Measurements from ENCODE around the gene SCAMP3.
"Not testable (repeated sequence)": the region's sequence is repeated elsewhere in the genome, so short reads cannot be mapped to it uniquely, and the experiment has no call there.

Gene SCAMP3

GRCh38 chr1:155226188-155226909 lies 35.8 kb downstream of the SCAMP3 start:
- DNase-seq (peak; percentile 73 to 80 (median 76)), ATAC-seq (replicated peaks) (peak; percentile 53)
- Mint-ChIP-seq H3K4me3 (peak overlapping the region; percentile 88 to 92), H3K27me3 (no peaks in the 10 kb centered on the region), H3K36me3 (ENCODE audit: insufficient read depth) (peaks cover 12% of the 10 kb centered on the region), H3K4me1 (ENCODE audit: low read depth in 2 of 2) (peaks cover 12 to 15% of the 10 kb centered on the region in 2 donors), H3K27ac (peak overlapping the region; percentile 91 to 93), H3K9me3 (no peaks in the 10 kb centered on the region)

- H3K27me3 Mint-ChIP-seq; DNase-seq; ATAC-seq (replicated peaks); H3K4me3 Mint-ChIP-seq; H3K9me3 Mint-ChIP-seq: not testable (repeated sequence)
- Mint-ChIP-seq H3K4me1 (ENCODE audit: low read depth in 2 of 2) (peaks cover 12 to 15% of the 10 kb centered on the region in 2 donors), H3K36me3 (ENCODE audit: insufficient read depth) (peaks cover 12% of the 10 kb centered on the region), H3K27ac (peak overlapping the region in 1 of 2 donors; percentile 93)
Observed at GRCh38 chr1:155225404-155225759, 36.8 kb downstream of the SCAMP3 start.

- Mint-ChIP-seq H3K27ac (no peak overlapping the region), H3K4me1 (ENCODE audit: low read depth in 2 of 2) (peaks cover 27 to 30% of the 10 kb centered on the region in 2 donors), H3K36me3 (ENCODE audit: insufficient read depth) (peaks cover 12% of the 10 kb centered on the region), H3K27me3 (no peaks in the 10 kb centered on the region), H3K9me3 (no peaks in the 10 kb centered on the region), H3K4me3 (no peak overlapping the region)
- no peak for ATAC-seq (replicated peaks)
- no peak for DNase-seq
Observed at GRCh38 chr1:155223047-155223446, 39.1 kb downstream of the SCAMP3 start.

GRCh38 chr1:155220211-155220965 lies 41.8 kb downstream of the SCAMP3 start:
- Mint-ChIP-seq H3K27ac (peak overlapping the region; percentile 69 to 82), H3K4me1 (ENCODE audit: low read depth in 2 of 2) (peaks cover 15% of the 10 kb centered on the region in 2 donors)
- ATAC-seq (replicated peaks), result peak; percentile 12
- not testable (repeated sequence) for DNase-seq; H3K9me3 Mint-ChIP-seq; H3K36me3 Mint-ChIP-seq (ENCODE audit: insufficient read depth); H3K27me3 Mint-ChIP-seq; H3K4me3 Mint-ChIP-seq

- Mint-ChIP-seq H3K4me1 (ENCODE audit: low read depth in 2 of 2) (peaks cover 15 to 20% of the 10 kb centered on the region in 2 donors), H3K9me3 (no peaks in the 10 kb centered on the region), H3K27me3 (no peaks in the 10 kb centered on the region), H3K27ac (peak overlapping the region; percentile 69 to 82), H3K36me3 (ENCODE audit: insufficient read depth) (no peaks in the 10 kb centered on the region), H3K4me3 (peak overlapping the region; percentile 29 to 35)
- no peak for DNase-seq
- ATAC-seq (replicated peaks), result peak; percentile 85
Observed at GRCh38 chr1:155219592-155220031, 42.5 kb downstream of the SCAMP3 start.

- Mint-ChIP-seq H3K27me3 (no peaks in the 10 kb centered on the region), H3K27ac (peak overlapping the region; percentile 69 to 82), H3K36me3 (ENCODE audit: insufficient read depth) (no peaks in the 10 kb centered on the region), H3K9me3 (no peaks in the 10 kb centered on the region), H3K4me1 (ENCODE audit: low read depth in 2 of 2) (peaks cover 15 to 20% of the 10 kb centered on the region in 2 donors), H3K4me3 (peak overlapping the region; percentile 29 to 35)
- DNase-seq, result no peak
- ATAC-seq (replicated peaks), result no peak
Observed at GRCh38 chr1:155218854-155219591, 43.1 kb downstream of the SCAMP3 start.

- not testable (repeated sequence) for H3K27me3 Mint-ChIP-seq; H3K9me3 Mint-ChIP-seq; H3K36me3 Mint-ChIP-seq (ENCODE audit: insufficient read depth); H3K4me3 Mint-ChIP-seq; DNase-seq
- peaks cover 16 to 20% of the 10 kb centered on the region in 2 donors for H3K4me1 Mint-ChIP-seq (ENCODE audit: low read depth in 2 of 2)
- H3K27ac Mint-ChIP-seq, result peak overlapping the region in 1 of 2 donors; percentile 65
- ATAC-seq (replicated peaks), result peak; percentile 54
Observed at GRCh38 chr1:155214702-155215101, 47.5 kb downstream of the SCAMP3 start.

- ATAC-seq (replicated peaks); H3K9me3 Mint-ChIP-seq; H3K4me3 Mint-ChIP-seq; DNase-seq; H3K27me3 Mint-ChIP-seq; H3K27ac Mint-ChIP-seq: not testable (repeated sequence)
- Mint-ChIP-seq H3K36me3 (ENCODE audit: insufficient read depth) (peaks cover 28% of the 10 kb centered on the region), H3K4me1 (ENCODE audit: low read depth in 2 of 2) (peaks cover 22 to 26% of the 10 kb centered on the region in 2 donors)
Observed at GRCh38 chr1:155212051-155212440, 50.1 kb downstream of the SCAMP3 start.

GRCh38 chr1:155211381-155212050 lies 50.6 kb downstream of the SCAMP3 start:
- H3K27ac Mint-ChIP-seq; H3K9me3 Mint-ChIP-seq; ATAC-seq (replicated peaks); H3K27me3 Mint-ChIP-seq; H3K4me3 Mint-ChIP-seq; DNase-seq: not testable (repeated sequence)
- peaks cover 30% of the 10 kb centered on the region for H3K36me3 Mint-ChIP-seq (ENCODE audit: insufficient read depth)
- peaks cover 26 to 29% of the 10 kb centered on the region in 2 donors for H3K4me1 Mint-ChIP-seq (ENCODE audit: low read depth in 2 of 2)

GRCh38 chr1:155210314-155211104 lies 51.7 kb downstream of the SCAMP3 start:
- ATAC-seq (replicated peaks) (no peak), DNase-seq (no peak)
- Mint-ChIP-seq H3K9me3 (no peaks in the 10 kb centered on the region), H3K36me3 (ENCODE audit: insufficient read depth) (peaks cover 30% of the 10 kb centered on the region), H3K4me1 (ENCODE audit: low read depth in 2 of 2) (peaks cover 26 to 29% of the 10 kb centered on the region in 2 donors), H3K27me3 (no peaks in the 10 kb centered on the region), H3K27ac (peak overlapping the region in 1 of 2 donors; percentile 82), H3K4me3 (peak overlapping the region; percentile 84 to 88)

GRCh38 chr1:155209312-155209721 lies 52.8 kb downstream of the SCAMP3 start:
- peak overlapping the region; percentile 84 to 88 for H3K4me3 Mint-ChIP-seq
- peaks cover 30% of the 10 kb centered on the region for H3K36me3 Mint-ChIP-seq (ENCODE audit: insufficient read depth)
- no peaks in the 10 kb centered on the region for H3K27me3 Mint-ChIP-seq
- peaks cover 24 to 26% of the 10 kb centered on the region in 2 donors for H3K4me1 Mint-ChIP-seq (ENCODE audit: low read depth in 2 of 2)
- H3K9me3 Mint-ChIP-seq, result no peaks in the 10 kb centered on the region
- DNase-seq (no peak), ATAC-seq (replicated peaks) (no peak)
- H3K27ac Mint-ChIP-seq, result peak overlapping the region; percentile 98

- peak within 1 kb of the TSS; percentile 98 for H3K27ac Mint-ChIP-seq
- H3K36me3 Mint-ChIP-seq (ENCODE audit: insufficient read depth), result peaks cover 30% of the 10 kb centered on the region
- DNase-seq, result peak; percentile 85 to 91 (median 90)
- no peaks in the 10 kb centered on the region for H3K9me3 Mint-ChIP-seq
- ATAC-seq (replicated peaks), result peak; percentile 83
- H3K27me3 Mint-ChIP-seq, result no peaks in the 10 kb centered on the region
- peak within 1 kb of the TSS; percentile 84 to 88 for H3K4me3 Mint-ChIP-seq
- peaks cover 24 to 26% of the 10 kb centered on the region in 2 donors for H3K4me1 Mint-ChIP-seq (ENCODE audit: low read depth in 2 of 2)
Observed at GRCh38 chr1:155208541-155209311, 53.4 kb downstream of the SCAMP3 start, which contains the start of gene MTX1. TSS of gene MTX1 (plus strand) at chr1:155208695. CDS start at chr1:155208805, 110 bp downstream.

All from effector memory CD8-positive, alpha-beta T cell (primary cell).